Mesenchymal stem cell (in vitro differentiated cells and primary cell): ENCODE data around the gene SLC35D2.
A peak's percentile ranks its signal among the peaks of the same experiment; 100 is the strongest.
"Not testable (repeated sequence)": the region's sequence is repeated elsewhere in the genome, so short reads cannot be mapped to it uniquely, and the experiment has no call there.

Experiments used
- DNase-seq: peaks from one replicate; pipeline ENCODE4 v3.0.0-alpha.2; 2013
- H2AFZ ChIP-seq: one replicate; pipeline ENCODE4 v1.6.1; 2013; ENCODE audit warnings: low read depth, mild to moderate bottlenecking, control low read depth, inconsistent platforms, low read length, moderate library complexity
- H2AK5ac ChIP-seq: 2 replicates; pipeline ENCODE4 v1.6.1; 2013; ENCODE audit warnings: low read length, moderate library complexity, mild to moderate bottlenecking, inconsistent platforms; ENCODE audit not compliant: severe bottlenecking
- H2BK120ac ChIP-seq: one replicate; pipeline ENCODE4 v1.6.1; 2013; ENCODE audit warnings: low read depth, mild to moderate bottlenecking, inconsistent platforms, low read length, moderate library complexity
- H2BK12ac ChIP-seq, 2 experiments: one replicate each; pipeline ENCODE4 v1.6.1; 2013; ENCODE audit warnings: inconsistent platforms in 2 of 2, low read length in 2 of 2, mild to moderate bottlenecking in 2 of 2, moderate library complexity in 2 of 2, control low read depth in 1 of 2
- H2BK15ac ChIP-seq: one replicate; pipeline ENCODE4 v1.6.1; 2013; ENCODE audit warnings: mild to moderate bottlenecking, low read depth, inconsistent platforms; ENCODE audit not compliant: poor library complexity, severe bottlenecking
- H2BK5ac ChIP-seq: 2 replicates; pipeline ENCODE4 v1.6.1; 2013; ENCODE audit warnings: low read depth, mild to moderate bottlenecking, low read length, control low read depth, inconsistent platforms; ENCODE audit not compliant: poor library complexity, severe bottlenecking
- H3K14ac ChIP-seq, 2 experiments: one replicate each; pipeline ENCODE4 v1.6.1; 2013; ENCODE audit warnings: inconsistent platforms in 2 of 2, low read length in 2 of 2, control low read depth in 1 of 2, mild to moderate bottlenecking in 1 of 2, moderate library complexity in 1 of 2
- H3K18ac ChIP-seq, 2 experiments: one replicate each; pipeline ENCODE4 v1.6.1; 2013; ENCODE audit warnings: inconsistent platforms in 2 of 2, low read length in 2 of 2, control low read depth in 1 of 2, low read depth in 1 of 2, mild to moderate bottlenecking in 1 of 2
- H3K23ac ChIP-seq, 2 experiments: one replicate each; pipeline ENCODE4 v1.6.1; 2013; ENCODE audit warnings: inconsistent platforms in 2 of 2, low read length in 2 of 2, mild to moderate bottlenecking in 2 of 2, moderate library complexity in 2 of 2, control low read depth in 1 of 2
- H3K27ac ChIP-seq: 2 replicates; pipeline ENCODE4 v1.5.1; 2013; ENCODE audit warnings: mild to moderate bottlenecking, moderate library complexity, low read length, control low read depth, inconsistent platforms; ENCODE audit not compliant: poor library complexity, severe bottlenecking
- H3K27me3 ChIP-seq, 2 experiments: 2 replicates each; pipeline versions ENCODE4 v1.6.1 to v1.7.0; 2013; ENCODE audit warnings: low read length in 2 of 2, mild to moderate bottlenecking in 2 of 2, moderate library complexity in 2 of 2, control low read depth in 1 of 2, inconsistent platforms in 1 of 2; ENCODE audit not compliant: control insufficient read depth in 1 of 2, insufficient read depth in 1 of 2
- H3K36me3 ChIP-seq, 2 experiments: 2 replicates each; pipeline versions ENCODE4 v1.6.1 to v1.7.0; 2013; ENCODE audit warnings: low read length in 2 of 2, control low read depth in 1 of 2, inconsistent platforms in 1 of 2, low read depth in 1 of 2, mild to moderate bottlenecking in 1 of 2; ENCODE audit not compliant: insufficient read depth in 2 of 2, control insufficient read depth in 1 of 2
- H3K4ac ChIP-seq, 2 experiments: one replicate each; pipeline ENCODE4 v1.6.1; 2013; ENCODE audit warnings: inconsistent platforms in 2 of 2, low read length in 2 of 2, mild to moderate bottlenecking in 2 of 2, moderate library complexity in 2 of 2, control low read depth in 1 of 2, low read depth in 1 of 2
- H3K4me1 ChIP-seq: 2 replicates; pipeline ENCODE4 v1.6.1; 2013; ENCODE audit warnings: low read depth, low read length, control low read depth; ENCODE audit not compliant: control insufficient read depth, insufficient read depth
- H3K4me2 ChIP-seq: 2 replicates; pipeline ENCODE4 v1.6.1; 2013; ENCODE audit warnings: low read length, mild to moderate bottlenecking, inconsistent platforms; ENCODE audit not compliant: poor library complexity, severe bottlenecking
- H3K4me3 ChIP-seq, 2 experiments: 2 replicates each; pipeline versions ENCODE4 v1.5.1 to v1.7.0; 2013; ENCODE audit warnings: low read length in 2 of 2, mild to moderate bottlenecking in 2 of 2, control low read depth in 1 of 2, low read depth in 1 of 2; ENCODE audit not compliant: insufficient read depth in 1 of 2
- H3K79me1 ChIP-seq: replicated peaks from 2 replicates; pipeline ENCODE4 v1.6.1; 2013; ENCODE audit warnings: mild to moderate bottlenecking, control low read depth, low read length, inconsistent platforms; ENCODE audit not compliant: poor library complexity, severe bottlenecking
- H3K9ac ChIP-seq: 2 replicates; pipeline ENCODE4 v1.7.0; 2013; ENCODE audit warnings: mild to moderate bottlenecking, low read length, moderate library complexity
- H3K9me3 ChIP-seq: 2 replicates; pipeline ENCODE4 v1.7.0; 2013; ENCODE audit warnings: mild to moderate bottlenecking, low read length; ENCODE audit not compliant: control insufficient read depth
- H4K8ac ChIP-seq: one replicate; pipeline ENCODE4 v1.6.1; 2013; ENCODE audit warnings: inconsistent platforms, mild to moderate bottlenecking, low read length, moderate library complexity
- H4K91ac ChIP-seq: one replicate; pipeline ENCODE4 v1.6.1; 2013; ENCODE audit warnings: mild to moderate bottlenecking, low read length, inconsistent platforms
- WGBS: methylation state at CpG from one replicate; pipeline ENCODE4 v1.1.7; 2013; ENCODE audit warnings: mixed read lengths; 5-methylcytosine and 5-hydroxymethylcytosine counted together

Gene SLC35D2

DNA sequence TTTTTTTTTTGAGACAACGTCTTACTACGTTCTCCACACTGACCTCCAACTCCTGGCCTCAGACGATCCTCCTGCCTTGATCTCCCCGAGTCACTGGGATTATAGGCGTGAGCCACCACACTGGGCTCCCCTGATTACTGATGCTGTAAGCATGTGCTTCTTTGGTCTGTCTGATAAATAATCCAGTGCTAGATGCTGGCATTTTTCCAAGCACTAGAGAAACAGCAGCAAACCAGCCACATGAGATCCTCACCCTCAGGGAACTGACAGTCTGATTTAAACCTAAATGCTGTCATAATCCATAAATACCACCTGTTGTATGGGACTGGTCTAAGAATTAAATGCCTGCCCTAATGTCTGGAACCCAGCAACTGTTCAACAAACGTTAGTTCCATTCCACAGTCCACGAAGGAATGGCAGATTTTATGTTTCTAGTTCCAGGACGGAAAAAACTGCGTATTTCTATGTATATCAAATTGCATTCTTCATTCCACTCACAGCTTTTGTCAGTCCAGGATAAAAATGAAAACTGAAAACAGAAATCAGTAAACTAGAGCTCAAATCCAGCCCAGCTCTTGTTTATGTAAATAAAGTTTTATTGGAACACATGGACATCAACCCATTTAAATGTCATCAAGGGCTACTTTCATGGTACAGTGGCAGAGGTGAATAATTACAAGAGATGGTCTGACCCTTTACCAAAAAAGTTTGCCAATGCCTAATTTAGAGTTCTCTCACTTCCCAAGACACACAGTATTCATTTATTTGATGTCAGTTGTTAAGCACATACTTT is 20.1 kb downstream of the SLC35D2 start:
- no peak overlapping the region for H3K27ac ChIP-seq
- 96% methylated on average over 9 of the region's 9 CpGs for WGBS
- no peak overlapping the region for H2BK5ac ChIP-seq
- H2BK120ac ChIP-seq: no peak overlapping the region
- H2AFZ ChIP-seq: no peak overlapping the region
- H3K9ac ChIP-seq: no peak overlapping the region
- H3K36me3 ChIP-seq: peaks cover 14 to 62% of the 10 kb centered on the region in 2 experiments
- H3K4me1 ChIP-seq: no peaks in the 10 kb centered on the region
- H3K14ac ChIP-seq: no peak overlapping the region
- H3K79me1 ChIP-seq: peaks cover 27% of the 10 kb centered on the region
- no peak for DNase-seq
- no peak overlapping the region for H3K23ac ChIP-seq
- H3K9me3 ChIP-seq: no peaks in the 10 kb centered on the region
- H2BK15ac ChIP-seq: no peak overlapping the region
- no peak overlapping the region for H3K4ac ChIP-seq
- H3K18ac ChIP-seq: no peak overlapping the region
- no peak overlapping the region for H2AK5ac ChIP-seq
- H2BK12ac ChIP-seq: no peak overlapping the region
- no peak overlapping the region for H4K91ac ChIP-seq
- H3K4me2 ChIP-seq: no peak overlapping the region
- H3K4me3 ChIP-seq: no peak overlapping the region
- H4K8ac ChIP-seq: no peak overlapping the region
- H3K27me3 ChIP-seq: no peaks in the 10 kb centered on the region

DNA sequence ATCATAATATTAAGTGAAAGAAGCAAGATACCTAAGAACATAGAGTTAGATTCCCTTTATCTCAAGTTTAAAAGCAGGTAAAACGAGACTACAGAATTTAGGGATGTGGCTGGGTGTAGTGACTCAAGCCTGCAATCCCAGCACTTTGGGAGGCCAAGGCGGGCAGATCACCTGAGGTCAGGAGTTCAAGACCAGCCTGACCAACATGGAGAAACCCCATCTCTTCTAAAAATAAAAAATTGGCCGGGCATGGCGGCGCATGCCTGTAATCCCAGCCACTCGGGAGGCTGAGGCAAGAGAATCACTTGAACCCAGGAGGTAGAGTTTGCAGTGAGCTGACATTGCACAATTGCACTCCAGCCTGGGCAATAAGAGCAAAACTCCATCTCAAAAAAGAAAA is 21.4 kb downstream of the SLC35D2 start:
- not testable (repeated sequence) for H3K23ac ChIP-seq, H4K91ac ChIP-seq, H3K18ac ChIP-seq, H2AK5ac ChIP-seq, DNase-seq, H2BK5ac ChIP-seq, H3K14ac ChIP-seq, H3K9ac ChIP-seq, H2BK120ac ChIP-seq, H3K4me1 ChIP-seq, H2BK12ac ChIP-seq, H3K4me2 ChIP-seq, H3K4ac ChIP-seq, H3K27ac ChIP-seq, H3K9me3 ChIP-seq, H4K8ac ChIP-seq, H3K4me3 ChIP-seq, H2AFZ ChIP-seq, H3K27me3 ChIP-seq, H2BK15ac ChIP-seq
- peaks cover 20% of the 10 kb centered on the region for H3K79me1 ChIP-seq
- peaks cover 14 to 62% of the 10 kb centered on the region in 2 experiments for H3K36me3 ChIP-seq
- 100% methylated on average over 6 of the region's 6 CpGs for whole genome bisulfite sequencing

DNA sequence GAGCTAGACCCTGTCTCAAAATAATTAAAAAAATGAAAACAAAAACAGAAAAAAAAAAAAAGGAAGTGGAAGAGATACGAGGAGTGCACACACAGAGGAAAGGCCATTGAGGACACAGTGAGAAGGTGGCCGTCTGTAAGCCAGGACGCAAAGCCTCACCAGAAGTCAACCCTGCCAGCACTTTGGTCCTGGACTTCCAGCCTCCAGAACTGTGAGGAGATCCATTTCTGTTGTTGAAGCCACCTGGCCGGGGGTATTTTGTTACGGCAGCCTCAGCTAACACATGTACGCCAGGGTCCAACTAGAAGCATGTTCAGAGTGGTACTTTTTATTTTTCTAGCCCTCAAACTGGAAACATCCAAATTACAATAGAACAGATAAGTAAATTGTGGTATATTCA is 21.8 kb downstream of the SLC35D2 start:
- Histone ChIP-seq H3K36me3 (peaks cover 14 to 64% of the 10 kb centered on the region in 2 experiments), H4K91ac (no peak overlapping the region), H2BK15ac (no peak overlapping the region), H3K14ac (no peak overlapping the region), H2BK12ac (no peak overlapping the region), H3K23ac (no peak overlapping the region), H3K18ac (no peak overlapping the region), H3K9me3 (no peaks in the 10 kb centered on the region), H2BK120ac (no peak overlapping the region), H3K9ac (no peak overlapping the region), H2AK5ac (no peak overlapping the region), H3K4me3 (no peak overlapping the region), H3K4me2 (no peak overlapping the region), H3K4ac (no peak overlapping the region), H3K4me1 (no peaks in the 10 kb centered on the region), H3K27me3 (no peaks in the 10 kb centered on the region), H3K79me1 (peaks cover 20% of the 10 kb centered on the region), H4K8ac (no peak overlapping the region), H3K27ac (no peak overlapping the region), H2AFZ (no peak overlapping the region), H2BK5ac (no peak overlapping the region)
- WGBS: 97% methylated on average over 5 of the region's 6 CpGs
- no peak for DNase-seq

DNA sequence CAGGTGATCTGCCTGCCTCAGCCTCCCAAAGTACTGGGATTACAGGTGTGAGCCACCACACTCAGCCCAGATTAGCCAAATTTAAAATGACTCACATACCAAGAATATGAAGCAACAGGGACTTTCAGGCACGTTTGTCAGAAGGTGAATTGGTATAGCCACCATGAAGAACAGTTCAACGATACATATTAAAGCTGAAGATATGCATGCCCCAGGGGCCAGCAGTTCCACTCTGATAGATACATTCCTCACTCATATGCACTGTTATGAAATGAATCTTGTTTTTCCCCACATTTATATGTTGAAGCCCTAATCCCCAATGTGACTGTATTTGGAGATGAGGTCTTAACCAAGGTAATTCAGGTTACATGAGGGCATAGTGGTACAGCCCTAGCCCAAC is 22.5 kb downstream of the SLC35D2 start:
- H3K9ac ChIP-seq: no peak overlapping the region
- no peak overlapping the region for H3K4ac ChIP-seq
- no peaks in the 10 kb centered on the region for H3K27me3 ChIP-seq
- H3K79me1 ChIP-seq: peaks cover 20% of the 10 kb centered on the region
- no peak overlapping the region for H3K4me2 ChIP-seq
- H2BK5ac ChIP-seq: no peak overlapping the region
- H3K18ac ChIP-seq: no peak overlapping the region
- H2AK5ac ChIP-seq: no peak overlapping the region
- no peak overlapping the region for H3K23ac ChIP-seq
- H3K4me3 ChIP-seq: no peak overlapping the region
- no peak overlapping the region for H2BK120ac ChIP-seq
- no peak for DNase-seq
- no peak overlapping the region for H4K8ac ChIP-seq
- no peak overlapping the region for H2BK12ac ChIP-seq
- H3K14ac ChIP-seq: no peak overlapping the region
- no peak overlapping the region for H3K27ac ChIP-seq
- H3K36me3 ChIP-seq: peaks cover 18 to 69% of the 10 kb centered on the region in 2 experiments
- H2AFZ ChIP-seq: no peak overlapping the region
- WGBS: 98% methylated on average over 2 of the region's 2 CpGs
- no peak overlapping the region for H4K91ac ChIP-seq
- no peaks in the 10 kb centered on the region for H3K9me3 ChIP-seq
- peak overlapping the region; percentile 49 for H2BK15ac ChIP-seq
- no peaks in the 10 kb centered on the region for H3K4me1 ChIP-seq
